ENCODE measurements around the gene PACSIN3.

The PACSIN3 gene

DNA sequence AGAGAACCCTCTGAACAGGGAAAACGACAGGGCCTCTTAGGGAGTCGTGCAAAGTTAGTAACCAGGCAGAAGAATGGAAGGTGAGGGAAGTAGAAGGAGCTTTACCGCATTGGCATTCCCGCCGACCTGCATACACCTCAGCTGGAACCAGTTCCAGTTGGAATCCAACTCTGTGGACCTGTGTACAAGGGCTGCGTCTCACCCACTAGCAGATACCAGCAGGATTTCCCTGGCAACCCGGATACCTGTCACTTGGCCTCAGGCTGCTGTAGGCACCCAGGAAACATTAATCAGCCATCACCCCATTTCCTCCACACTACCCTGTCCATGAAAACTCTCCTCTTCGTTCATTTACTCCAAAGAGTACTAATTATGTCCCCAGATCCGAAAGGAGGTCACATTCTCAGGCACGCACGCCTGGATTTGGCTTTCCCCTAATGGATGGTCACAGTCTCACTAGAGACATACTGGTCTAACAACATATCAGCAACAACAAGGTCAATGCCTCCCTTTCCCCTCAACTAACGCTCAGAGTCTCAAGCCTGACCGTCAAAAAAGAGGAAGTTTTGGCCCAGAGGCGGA is 10.4 kb downstream of the PACSIN3 start:
- no peak for DNase-seq

DNA sequence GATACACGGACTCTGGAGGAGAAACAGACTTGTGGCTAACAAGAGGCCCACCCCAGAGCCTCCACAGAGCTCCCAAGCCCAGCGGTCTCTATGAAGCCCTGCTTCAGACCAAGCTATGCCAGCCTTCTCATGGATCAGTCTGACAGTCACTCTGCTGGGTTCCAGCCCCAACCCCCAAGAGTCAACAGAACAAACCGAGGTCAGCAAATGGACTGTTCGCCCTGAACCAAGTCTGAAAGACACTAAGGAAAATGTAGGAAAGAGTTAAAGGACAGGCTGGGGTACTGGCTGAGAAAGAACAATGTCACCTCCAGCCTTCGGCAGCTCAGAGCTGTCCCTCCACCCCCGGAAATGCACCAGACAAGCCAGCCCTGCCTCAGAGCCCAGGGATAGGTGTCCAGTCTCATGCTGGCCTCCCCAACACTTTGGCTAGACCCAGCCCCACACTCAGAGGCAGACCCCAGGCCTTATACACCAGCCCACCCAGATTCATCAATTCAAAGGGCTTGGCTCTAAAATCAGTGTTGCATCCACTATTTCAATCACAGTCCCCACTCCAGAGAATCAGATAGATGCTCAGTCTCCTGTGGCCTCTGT is 13.4 kb downstream of the PACSIN3 start:
- DNase-seq = no peak

DNA sequence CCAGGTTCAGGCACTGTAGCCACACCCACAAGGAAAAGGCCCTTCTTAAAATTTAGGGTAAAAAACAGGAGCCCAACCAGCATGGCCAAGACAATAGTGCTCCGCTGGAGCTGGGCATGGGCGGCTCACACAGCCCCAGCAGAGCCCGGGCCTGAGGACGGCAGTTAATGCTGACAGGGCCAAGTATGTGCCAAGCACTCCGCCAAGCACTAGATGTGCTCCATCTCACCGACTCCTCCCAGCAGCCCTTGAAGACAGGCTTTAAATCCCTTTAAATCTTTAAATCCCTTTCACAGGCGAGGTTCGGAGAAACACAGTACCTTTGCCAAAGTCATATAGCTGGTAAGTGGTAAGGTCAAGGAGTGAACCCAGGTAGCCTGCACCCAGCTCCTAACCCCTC is 14.4 kb downstream of the PACSIN3 start:
- no peak for DNase-seq

GRCh38 chr11:47171061-47171838 is 15.0 kb downstream of the PACSIN3 start:
- no peak for DNase-seq

DNA sequence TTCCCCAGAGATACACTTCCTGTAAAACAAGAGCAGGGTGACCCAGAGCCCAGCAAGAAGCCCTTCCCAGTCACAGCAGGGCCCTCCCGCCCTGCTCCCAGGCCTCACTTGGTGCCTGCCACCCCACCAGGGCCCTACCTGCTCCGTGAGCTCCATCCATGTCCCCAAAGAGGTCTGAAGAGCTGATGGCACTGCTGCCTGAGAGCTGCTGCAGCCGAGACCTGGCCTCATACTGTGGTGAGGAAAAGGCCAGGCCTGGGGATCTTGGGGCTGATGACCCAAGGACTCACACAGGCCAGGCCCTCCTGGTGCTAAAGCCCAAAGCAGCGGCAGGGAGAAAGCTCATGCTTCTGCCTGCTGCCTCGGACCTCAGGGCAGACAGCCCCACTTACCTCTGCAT is 19.9 kb downstream of the PACSIN3 start:
- DNase-seq = no peak

- no peak for DNase-seq
Observed at GRCh38 chr11:47165253-47165840, 20.9 kb downstream of the PACSIN3 start.

GRCh38 chr11:47164321-47164720 is 21.9 kb downstream of the PACSIN3 start:
- no peak for DNase-seq

DNA sequence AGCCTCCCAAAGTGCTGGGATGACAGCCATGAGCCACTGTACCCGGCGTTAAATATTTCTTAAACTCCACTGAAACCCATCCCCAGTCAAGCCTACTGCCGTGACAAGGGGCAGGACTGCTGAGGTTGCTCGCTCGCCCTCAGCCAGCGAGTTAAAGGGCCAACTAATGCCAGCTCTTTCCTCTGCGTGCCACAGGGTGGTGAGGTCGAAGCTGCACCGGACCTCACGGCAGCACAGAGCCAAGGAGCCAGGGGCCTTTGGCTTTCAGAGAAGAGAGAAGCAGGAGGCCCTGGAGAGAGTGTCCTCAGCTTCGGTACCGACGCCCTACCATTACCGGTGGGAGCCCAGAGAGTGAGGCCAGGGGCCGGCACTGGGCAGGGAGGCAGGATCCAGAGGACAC is 22.3 kb downstream of the PACSIN3 start:
- no peak for DNase-seq

- no peak for DNase-seq
Observed at GRCh38 chr11:47163193-47163592, 23.0 kb downstream of the PACSIN3 start.

- no peak for DNase-seq
Observed at GRCh38 chr11:47162426-47162825, 23.8 kb downstream of the PACSIN3 start.

- no peak for DNase-seq
Observed at GRCh38 chr11:47161890-47162289, 24.3 kb downstream of the PACSIN3 start.

DNA sequence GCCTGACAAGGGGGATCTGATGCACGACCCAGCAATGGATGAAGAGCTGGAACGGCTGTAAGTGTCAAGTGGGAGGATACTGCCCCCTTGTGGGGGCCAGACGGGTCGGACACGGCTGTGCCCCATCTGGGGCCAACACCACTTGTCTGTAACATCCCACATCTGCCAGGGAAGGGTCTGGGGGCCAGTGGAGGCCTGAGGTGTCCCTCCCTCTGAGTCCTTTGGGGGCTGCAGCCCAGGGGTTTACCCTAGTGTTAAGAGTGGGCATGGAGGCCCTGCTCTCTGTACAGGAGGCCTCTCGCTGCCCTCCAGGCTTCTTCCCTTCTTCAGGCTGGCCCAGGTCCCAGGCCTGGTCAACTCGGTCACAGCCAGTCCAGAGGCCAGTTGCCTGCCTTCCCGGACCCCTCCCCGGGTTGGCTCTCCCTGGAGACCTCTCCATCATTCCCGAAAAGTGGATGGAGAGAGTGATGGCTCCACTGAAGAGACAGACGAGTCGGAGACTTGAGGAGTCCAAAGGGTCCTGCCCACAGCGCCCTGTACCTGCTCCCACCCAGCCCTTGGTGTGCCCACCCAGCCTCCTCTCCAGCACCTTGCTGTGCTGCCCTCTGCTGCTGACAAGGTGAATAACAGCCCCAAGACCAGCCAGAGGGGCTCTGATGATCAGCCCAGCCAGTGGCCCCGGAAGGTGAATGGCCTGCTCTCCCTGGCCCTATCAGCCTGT is 24.9 kb downstream of the PACSIN3 start:
- DNase-seq = peak; percentile 78

- no peak for DNase-seq
Observed at GRCh38 chr11:47160753-47161133, 25.5 kb downstream of the PACSIN3 start.

- no peak for DNase-seq
Observed at GRCh38 chr11:47158242-47158641, 28.0 kb downstream of the PACSIN3 start.

DNA sequence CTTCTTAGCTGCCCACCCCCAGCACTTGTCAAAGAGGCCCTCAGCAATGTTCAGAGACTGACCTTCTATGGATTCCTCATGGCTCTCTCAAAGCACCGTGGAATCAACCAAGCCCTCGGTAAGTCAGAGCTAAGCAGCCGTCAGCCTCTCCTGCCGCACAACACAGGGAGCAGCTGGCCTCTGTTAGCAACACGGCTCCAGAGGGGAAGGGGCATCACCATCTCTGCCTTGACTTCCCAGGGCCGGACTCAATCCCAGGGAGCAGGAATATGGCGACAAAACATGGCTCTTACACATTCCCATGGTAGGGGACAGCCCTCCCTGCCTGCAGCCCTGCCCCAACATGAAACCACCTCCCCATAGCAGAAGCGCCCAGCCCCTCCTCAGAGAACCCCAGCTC is 28.4 kb downstream of the PACSIN3 start:
- no peak for DNase-seq

DNA sequence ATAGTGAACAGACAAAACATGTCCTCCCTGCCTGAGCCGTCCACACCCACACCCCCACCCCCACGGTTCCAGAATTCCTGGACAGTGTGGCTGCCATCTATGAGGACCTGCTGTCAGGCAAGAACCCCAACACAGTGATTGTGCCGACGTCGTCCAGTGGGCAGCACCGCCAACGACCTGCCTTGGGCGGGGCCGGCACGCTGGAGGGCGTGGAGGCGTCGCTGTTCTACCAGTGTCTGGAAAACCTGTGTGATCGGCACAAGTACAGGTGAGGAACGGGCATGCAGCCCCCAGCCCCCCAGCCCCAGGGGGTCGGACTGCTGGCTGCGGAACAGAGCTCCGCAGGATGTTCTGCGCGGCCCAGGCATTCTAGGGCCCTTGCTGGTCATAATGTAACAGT is 29.3 kb downstream of the PACSIN3 start:
- no peak for DNase-seq

DNA sequence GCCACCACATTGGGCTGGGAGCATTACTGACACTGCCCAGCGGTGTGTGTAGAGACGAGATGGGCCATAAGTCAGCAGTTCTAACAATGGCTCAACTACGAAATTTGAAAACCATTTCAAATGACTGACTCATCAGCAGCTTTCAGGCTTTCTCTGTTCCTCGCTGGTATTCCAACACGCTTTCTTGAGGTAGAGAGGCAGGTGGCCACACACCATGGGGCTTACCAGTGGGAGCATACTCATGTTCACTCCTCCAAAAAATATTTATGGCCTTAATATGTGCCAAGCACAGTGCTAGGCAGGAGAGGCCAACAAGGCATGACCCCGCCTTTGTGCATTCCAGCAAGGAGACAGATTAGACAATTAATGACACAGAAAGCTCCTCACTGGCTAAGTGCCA is 29.9 kb downstream of the PACSIN3 start:
- DNase-seq = no peak

- no peak for DNase-seq
Observed at GRCh38 chr11:47155879-47156278, 30.4 kb downstream of the PACSIN3 start.

DNA sequence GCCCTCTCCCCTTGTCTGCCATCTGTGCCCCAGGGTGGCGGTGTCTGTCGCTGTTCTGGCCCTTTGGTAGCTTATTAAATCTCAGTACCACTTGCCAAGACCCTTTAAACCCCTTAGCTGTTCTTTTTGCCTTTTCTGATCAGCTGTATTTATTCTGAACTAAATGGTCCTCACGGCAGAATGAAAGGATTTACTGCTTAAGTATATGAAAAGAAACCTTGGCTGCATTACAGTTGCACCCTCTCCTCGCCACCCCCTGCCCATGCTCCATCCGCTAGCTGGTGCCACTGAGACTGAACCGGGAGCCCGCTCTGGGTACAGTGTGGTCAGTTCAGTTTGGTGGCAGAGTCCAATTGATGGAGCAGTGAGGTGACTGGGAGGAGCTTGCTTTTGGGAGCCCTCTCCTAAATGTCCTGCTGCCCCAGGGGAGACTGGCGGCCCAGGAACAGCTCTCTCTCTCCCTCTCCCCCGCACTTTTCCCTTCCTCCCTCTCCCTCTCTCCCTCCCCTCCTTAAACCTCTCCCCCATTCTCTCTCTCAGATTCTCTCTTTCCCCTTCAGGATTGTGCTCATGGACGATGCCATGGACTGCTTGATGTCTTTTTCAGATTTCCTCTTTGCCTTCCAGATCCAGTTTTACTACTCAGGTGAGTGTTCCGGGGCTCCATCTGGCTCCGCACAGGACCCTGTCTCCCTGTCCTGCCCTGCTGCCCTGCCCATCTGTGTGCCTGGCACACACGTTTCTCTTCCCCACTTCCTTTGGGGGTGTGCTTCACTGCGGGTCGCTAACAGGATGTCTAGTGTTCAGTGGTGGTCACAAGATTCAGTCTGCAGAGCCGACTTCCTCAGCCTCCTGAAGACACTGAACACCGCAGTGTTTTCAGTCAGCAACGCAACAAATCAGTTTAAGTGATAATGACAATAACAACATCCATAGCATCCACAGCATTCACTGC is 31.3 kb downstream of the PACSIN3 start:
- no peak for DNase-seq

DNA sequence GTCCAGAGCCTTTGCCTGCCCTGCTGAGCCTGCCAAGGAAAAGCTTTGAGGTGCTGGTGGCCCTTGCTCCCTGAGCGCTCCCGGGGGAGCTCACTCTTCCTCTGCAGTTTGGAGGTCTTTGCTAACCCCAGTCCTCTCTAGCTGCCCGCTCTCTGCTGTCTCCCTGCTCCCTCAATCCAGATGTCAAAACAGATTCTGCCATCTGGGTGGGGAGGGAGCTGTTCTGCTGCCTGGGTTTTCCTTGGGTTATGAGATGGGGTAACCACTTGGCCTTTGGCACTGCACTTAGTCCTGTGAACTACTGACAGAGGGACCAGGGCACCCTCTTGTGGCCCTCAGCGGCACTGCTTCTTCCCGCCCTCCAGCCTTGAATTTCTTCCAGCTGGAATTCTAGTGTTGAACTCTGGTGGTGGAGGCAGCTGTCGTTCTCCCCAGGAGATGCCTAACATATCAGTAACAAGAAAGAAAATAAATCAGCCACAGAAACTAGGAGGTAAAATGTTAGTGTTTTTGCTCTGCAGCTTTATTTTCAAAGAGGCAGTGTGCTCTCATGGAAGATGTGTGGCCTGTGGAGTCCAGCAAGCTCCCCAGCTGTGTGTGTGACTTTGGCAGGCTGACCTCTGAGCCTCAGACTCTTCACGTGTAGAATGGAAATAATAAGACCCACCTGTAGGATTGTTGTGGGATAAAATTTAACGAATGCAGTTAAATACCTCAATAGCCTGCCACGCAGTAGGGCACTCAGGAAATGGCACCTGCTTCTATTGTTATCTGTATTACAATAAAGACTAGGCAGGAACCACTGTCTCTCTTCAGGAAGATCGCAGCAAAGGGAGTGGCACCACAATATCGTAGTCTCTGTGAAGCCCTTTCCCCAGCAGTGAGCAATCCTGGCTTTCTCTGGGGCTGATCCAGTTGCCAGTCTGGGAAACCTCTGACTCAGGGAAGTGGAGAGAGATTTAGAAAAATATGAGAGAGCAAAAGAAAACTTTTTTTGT is 33.0 kb downstream of the PACSIN3 start:
- DNase-seq = peak; percentile 91

Measured in right hindlimb (tissue), 1 donor.